Renal pelvis (tissue), 4 donors: ENCODE measurements around the gene ITGBL1. TPM values are rescaled to one million over a fixed set of nuclear protein-coding genes. Genes with fewer than 3 reads are reported as not detected.

Experiments used
- DNase-seq: peaks from one replicate; pipeline ENCODE4 v3.0.0-alpha.2; 2013
- polyA plus RNA-seq, 3 donors: library from polyadenylated mRNA; unstranded; fragments of 120-200 nt; gene quantifications; one replicate each; pipeline ENCODE4 v1.2.1, GENCODE V29; 2013; ENCODE audit not compliant: insufficient read length in 3 of 3

ITGBL1 gene
- polyA plus RNA-seq, 3 donors = 0.59 to 1.4 (median 0.78) TPM

DNA sequence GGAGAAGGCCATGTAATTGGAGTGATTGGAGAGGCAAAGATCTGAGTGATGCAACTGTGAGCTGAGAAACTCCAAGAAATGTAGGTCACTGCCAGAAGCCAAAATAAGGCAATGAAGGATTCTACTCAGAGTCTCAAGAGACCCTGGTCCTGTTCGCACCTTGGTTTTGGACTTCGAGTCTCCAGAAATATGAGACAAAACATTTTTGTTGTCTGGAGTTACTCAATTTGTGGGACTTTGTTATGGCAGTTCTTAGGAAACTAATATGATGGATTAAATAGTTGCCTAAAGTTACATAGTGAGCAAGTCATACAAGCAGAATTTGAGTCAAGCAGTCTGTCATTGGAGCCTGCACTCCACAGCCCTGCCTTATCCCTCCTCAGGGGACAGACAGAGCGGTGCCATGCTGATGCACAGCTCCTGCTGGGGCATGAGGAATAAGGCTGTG, 104.2 kb downstream of the ITGBL1 start:
- DNase-seq = no peak

DNA sequence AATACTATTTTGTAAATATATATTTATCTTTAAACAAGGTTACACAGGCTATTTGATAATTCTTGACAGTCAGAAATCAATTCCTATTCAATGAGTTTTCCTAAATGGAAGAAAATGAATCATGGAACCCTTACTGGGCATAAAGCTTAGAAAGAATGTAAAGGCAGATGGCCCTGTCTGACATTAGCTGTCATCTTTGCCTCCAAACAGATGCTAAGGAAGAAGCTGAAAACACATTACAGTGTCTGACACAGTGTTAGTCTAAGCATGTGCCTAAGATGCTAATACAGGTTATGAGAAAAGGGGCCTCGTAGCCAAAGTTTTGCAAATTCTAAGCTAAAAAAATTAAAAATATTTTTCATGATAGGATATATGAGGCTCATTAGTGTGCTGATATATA, 112.8 kb downstream of the ITGBL1 start:
- DNase-seq = no peak

DNA sequence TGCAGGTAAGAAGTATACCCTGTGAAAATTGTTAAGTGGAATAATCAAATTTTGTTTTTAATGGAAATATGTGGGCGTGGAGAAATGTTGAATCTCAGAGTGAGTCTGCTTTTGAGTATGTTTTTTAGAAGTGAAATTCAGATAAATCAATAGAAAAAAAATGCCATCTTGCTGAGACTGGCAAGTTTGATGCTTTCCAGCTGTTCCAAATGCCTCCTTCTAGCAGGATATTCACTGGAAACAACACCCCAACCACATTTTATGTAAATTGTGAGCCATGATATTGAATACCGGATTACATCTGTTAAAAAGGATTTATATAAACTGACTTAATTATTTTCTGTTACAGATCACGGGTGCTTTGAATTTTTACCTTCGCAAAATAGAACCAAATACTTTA, 115.4 kb downstream of the ITGBL1 start:
- no peak for DNase-seq

- DNase-seq = no peak
Observed at GRCh38 chr13:101569807-101570206, 117.3 kb downstream of the ITGBL1 start.

- no peak for DNase-seq
Observed at GRCh38 chr13:101570410-101570809, 117.9 kb downstream of the ITGBL1 start.

GRCh38 chr13:101572456-101572855, 120.0 kb downstream of the ITGBL1 start:
- DNase-seq = no peak

- no peak for DNase-seq
Observed at GRCh38 chr13:101575581-101575980, 123.1 kb downstream of the ITGBL1 start.

GRCh38 chr13:101576455-101576854, 124.0 kb downstream of the ITGBL1 start:
- DNase-seq = no peak

DNA sequence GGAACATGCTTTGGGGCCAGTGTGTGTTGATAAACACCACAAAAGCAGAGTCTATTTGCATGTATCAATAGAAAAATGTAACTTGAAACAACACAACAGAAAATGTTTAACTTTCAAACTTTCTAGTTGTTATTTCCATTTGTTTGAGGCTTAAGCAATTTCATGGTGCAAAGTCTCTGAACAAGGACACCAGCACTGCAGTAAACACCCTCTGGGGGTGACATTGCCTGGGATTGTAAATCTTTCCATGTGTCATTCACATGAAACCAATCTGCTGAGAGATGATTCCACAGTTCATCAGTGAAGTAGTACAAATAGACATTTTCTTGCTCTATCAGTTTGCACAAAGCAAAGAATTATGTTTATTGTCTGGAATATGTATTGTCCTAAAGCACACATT, 124.5 kb downstream of the ITGBL1 start:
- no peak for DNase-seq

- peak; percentile 34 for DNase-seq
Observed at GRCh38 chr13:101579281-101579802, 126.9 kb downstream of the ITGBL1 start.

GRCh38 chr13:101584331-101584730, 131.9 kb downstream of the ITGBL1 start:
- DNase-seq = no peak

GRCh38 chr13:101590479-101590878, 138.0 kb downstream of the ITGBL1 start:
- DNase-seq = no peak

DNA sequence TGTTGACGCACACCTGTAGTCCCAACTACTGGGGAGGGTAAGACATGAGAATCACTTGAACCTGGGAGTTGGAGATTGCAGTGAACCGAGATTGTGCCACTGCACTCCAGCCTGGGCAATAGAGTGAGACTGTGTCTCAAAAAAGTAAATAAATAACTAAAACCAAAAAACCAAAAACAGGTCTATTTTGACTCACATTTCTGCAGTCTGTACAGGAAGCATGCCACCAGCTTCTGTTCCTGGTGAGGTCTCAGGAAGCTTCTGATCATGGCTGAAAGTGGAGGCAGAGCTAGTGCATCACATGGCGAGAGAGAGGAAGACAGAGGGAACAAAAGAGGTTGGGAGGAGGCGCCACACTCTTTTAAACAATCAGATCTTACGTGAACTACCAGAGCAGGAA, 142.5 kb downstream of the ITGBL1 start:
- DNase-seq = no peak

GRCh38 chr13:101596803-101597202, 144.3 kb downstream of the ITGBL1 start:
- DNase-seq = no peak

DNA sequence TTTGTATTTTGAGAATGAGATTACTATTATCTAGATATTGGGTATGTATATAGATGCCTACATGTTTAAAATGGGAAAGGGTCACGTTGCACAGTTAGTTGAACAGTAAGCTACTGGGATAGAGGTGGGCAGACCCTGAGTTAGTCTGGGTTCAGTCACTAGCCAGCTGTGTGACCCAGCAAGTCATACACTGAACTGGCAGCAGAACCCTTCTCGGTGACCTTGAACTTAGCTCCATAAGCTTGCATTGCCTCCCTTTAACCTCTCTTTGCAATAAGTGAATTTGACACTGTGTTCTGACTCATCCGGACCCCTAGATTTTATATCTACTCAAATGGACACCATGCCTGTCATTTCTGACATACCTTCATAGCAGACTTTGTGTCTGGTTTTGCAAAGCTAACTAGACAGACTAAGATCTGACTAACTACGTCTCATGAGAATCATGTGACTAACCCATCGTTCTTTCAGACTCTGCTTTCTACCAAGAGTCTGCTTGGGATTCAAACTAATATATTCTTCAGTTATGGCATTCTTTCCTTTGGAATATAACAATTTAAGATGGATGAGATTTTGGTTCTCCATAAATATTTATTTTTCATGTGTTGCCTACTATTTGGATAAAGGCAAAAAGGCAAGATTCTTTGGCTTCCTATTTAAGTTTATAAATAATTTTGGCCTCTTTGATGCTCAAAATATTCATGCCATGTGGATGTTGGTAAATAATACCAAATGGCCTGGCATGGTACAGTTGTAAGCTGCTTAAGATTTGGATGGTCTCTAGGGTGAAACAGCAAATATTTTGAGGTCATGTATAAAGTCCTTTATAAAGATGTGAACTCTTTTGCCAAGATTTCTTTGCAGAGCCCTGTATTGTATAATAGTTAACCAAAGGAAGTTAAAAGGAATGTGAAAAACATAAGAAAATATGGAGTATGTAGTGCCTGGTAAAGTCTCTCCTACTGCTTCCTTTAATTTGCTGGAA, 159.3 kb downstream of the ITGBL1 start:
- no peak for DNase-seq

DNA sequence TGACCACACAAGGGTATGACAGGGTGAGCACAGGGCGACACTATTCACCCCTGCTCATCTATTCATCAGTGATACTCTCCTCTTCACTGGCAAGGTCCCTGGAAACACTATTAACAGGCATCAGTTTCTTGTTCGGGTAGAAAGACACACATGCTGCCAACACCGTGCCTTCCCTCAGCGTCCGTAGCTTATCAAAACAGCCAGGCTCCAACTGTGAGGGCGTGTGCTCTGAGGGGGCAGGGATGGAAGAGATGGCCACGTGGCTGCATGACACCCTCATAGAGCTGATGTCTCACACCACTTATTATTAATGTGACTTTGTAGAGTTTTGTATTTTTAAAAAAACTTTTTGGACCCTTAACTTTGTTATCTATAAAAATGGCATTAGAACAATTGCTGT, 160.3 kb downstream of the ITGBL1 start:
- DNase-seq = no peak

DNA sequence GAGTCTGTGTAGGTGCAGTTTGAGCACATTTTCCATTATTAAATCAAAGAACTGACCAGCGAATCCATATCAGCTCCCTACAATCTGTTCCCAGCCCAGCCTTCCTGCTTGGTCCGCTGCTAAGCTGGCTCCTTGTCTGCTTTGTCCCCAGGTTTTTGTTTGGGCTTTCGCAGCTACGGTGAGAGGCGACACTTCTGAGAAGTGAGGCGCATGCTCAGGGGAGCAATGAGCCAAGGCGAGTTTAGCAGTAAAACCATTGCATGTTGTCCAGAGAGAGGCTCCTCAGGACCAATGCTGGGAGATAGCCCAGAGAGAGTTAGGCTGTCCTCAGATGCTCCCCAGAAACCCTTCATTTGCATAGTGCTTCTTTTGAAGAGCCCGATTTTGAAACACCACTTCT, 162.0 kb downstream of the ITGBL1 start:
- DNase-seq = no peak

DNA sequence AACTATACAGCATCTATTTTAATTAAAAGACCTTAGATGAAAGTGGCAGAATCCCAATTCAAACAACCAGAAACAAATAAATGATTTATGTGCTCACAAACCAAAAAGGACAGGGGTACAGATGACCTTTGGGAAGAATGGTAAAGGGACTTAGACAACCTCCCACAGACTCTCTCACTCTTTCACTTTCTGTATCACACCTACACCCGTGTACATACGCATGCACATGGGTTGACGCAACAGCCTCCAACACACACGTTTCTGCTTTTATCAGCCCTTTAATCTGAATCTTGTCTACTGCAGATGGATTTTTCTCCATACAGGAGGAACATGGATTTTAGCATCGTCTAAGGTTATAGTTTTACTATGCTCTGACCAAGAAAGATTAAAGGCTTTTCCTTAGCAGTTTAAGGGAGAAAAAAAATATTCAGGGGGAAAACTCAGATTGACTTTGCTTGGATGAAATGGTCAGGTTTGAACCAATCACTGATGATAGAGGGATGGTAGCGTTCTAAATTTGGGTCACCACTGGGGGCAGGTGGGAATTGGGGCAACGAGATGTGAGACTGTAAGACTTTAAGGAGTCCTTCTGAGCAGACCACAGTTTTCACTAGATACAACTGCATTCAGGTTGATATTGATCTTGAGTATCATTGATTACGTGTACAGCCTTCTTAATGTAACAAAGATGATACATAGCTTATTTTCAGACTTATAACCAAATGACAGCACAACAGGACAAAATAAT, 166.1 kb downstream of the ITGBL1 start:
- no peak for DNase-seq

DNA sequence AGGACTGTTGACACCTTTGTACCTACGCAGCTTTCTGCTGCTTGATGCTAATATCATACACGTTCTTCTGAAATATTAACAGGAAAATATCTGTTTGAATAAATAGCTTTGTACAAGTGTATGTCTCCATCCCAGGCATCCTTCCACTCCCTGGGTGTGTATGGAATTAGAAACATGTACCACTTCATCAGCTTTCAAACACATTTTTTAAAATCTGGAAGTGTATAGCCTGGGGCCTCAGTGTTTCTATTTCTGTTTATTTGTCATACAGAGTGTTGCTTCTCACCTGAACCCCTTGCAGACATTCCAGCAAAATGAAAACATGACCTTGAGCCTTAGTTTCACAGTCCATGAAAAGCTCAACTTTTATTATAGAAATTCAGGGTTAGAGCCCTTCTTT, 168.6 kb downstream of the ITGBL1 start:
- no peak for DNase-seq

- no peak for DNase-seq
Observed at GRCh38 chr13:101623470-101624209, 171.2 kb downstream of the ITGBL1 start.

- DNase-seq = peak; percentile 30
Observed at GRCh38 chr13:101624210-101624922, 171.9 kb downstream of the ITGBL1 start.
